GM21526 (cell line): ENCODE results near the gene MARCHF5.
"Not testable (repeated sequence)": the region's sequence is repeated elsewhere in the genome, so short reads cannot be mapped to it uniquely, and the experiment has no call there.

Source experiments
- ATAC-seq: cut with Tn5 transposase; IDR thresholded peaks from one replicate; pipeline ENCODE4 v1.9.1; 2021; ENCODE audit warnings: moderate library complexity; ENCODE audit not compliant: unreplicated experiment, low FRiP score

MARCHF5 gene

DNA sequence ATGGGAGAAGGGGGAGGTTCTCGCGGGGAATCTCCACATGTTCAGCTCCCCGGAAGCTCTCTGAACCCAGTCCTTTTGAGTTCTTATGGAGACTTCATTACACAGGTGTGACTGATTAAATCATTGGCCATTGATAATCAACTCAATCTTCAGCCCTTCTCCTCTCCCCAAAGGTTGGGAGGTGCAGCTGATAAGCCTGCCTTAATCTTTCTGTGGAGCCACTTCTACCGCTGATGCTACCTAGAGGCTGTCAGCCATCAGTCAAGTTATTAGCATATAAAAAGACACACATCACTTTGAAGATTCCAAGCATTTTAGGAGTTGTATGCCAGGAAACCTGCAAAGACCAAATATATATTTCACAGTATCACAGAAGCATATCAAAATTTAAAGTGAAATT is 91.7 kb downstream of the MARCHF5 start:
- no peak for ATAC-seq

- no peak for ATAC-seq
Observed at GRCh38 chr10:92384741-92385140, 93.8 kb downstream of the MARCHF5 start.

DNA sequence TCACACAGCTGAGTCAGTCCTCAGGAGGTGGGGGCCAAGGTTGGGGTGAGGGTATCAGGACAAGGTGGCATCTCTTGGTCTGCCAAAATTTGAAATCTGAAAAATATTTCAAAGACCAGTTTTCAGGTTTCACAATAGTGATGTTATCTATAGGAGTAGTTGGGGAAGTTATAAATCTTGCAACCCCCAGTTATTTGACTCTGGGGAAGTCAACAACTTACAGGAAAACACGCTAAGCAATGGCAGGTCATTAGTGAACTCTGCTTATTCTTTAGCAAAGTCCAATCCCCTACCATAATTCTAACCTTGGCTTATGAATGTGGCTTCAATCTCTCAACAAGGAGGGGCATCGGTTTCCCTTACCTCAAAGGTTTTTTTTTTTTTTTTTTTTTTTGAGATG is 94.9 kb downstream of the MARCHF5 start:
- no peak for ATAC-seq

- no peak for ATAC-seq
Observed at GRCh38 chr10:92387289-92387940, 96.4 kb downstream of the MARCHF5 start.

DNA sequence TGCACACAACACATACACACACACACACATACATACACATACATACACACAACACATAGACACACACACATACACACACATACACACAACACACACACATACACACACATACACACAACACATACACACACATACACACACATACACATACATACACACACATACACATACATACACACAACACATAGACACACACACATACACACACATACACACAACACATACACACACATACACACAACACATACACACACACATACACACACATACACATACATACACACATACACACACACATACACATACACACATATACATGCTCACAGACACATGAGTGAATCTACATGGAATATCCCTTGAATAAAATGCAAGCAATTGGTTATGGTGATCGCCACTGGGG is 102.2 kb downstream of the MARCHF5 start:
- ATAC-seq = not testable (repeated sequence)

DNA sequence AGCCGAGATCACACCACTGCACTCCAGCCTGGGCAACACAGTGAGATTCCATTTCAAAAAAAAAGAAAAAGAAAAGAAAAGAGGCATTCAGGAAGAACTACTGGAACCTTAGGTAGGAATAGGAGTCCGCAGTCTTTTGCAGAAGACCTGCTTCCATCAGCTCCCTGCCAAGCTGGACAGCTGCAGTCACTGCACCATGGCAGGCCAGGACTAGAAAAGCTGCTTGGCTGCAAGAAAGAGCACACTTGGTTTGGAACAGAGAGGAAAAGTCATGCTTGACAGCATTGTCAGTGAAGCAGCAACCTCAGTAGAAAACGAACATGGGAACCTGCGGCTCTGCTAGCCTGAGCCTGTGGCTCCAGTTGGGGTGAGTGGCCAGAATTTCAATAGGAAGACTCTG is 104.3 kb downstream of the MARCHF5 start:
- no peak for ATAC-seq

GRCh38 chr10:92402234-92402633 is 111.3 kb downstream of the MARCHF5 start:
- ATAC-seq = not testable (repeated sequence)
